Measurements from ENCODE around the gene STYXL1.

The STYXL1 gene

GRCh38 chr7:75965617-75966016, 82.2 kb downstream of the STYXL1 start:
- no peak for TF ChIP-seq ZNF274 (IDR thresholded peaks at IDR 0.05; ENCODE audit: low read depth, low read length)
- TF ChIP-seq SUZ12 (IDR thresholded peaks at IDR 0.05; ENCODE audit: extremely low read depth, insufficient read depth, insufficient read length): no peak
- TF ChIP-seq YY1 (IDR thresholded peaks at IDR 0.05; ENCODE audit: insufficient read depth, insufficient read length): no peak
- Histone ChIP-seq H3K27me3 (ENCODE audit: insufficient read depth, insufficient read length) (no peaks in the 10 kb centered on the region), H3K4me1 (ENCODE audit: insufficient read depth, insufficient read length) (no peaks in the 10 kb centered on the region), H3K36me3 (ENCODE audit: insufficient read depth, insufficient read length, low read length) (peaks cover 42% of the 10 kb centered on the region), H3K9me3 (ENCODE audit: insufficient read depth, low read length) (no peaks in the 10 kb centered on the region), H3K9ac (ENCODE audit: insufficient read length, low read depth) (no peak overlapping the region), H3K4me3 (ENCODE audit: insufficient read length, low read depth) (no peak overlapping the region)
- DNase-seq (ENCODE audit: low read depth, low spot score): no peak

GRCh38 chr7:75963381-75963995, 84.3 kb downstream of the STYXL1 start:
- Histone ChIP-seq H3K9me3 (ENCODE audit: insufficient read depth, low read length) (no peaks in the 10 kb centered on the region), H3K4me1 (ENCODE audit: insufficient read depth, insufficient read length) (no peaks in the 10 kb centered on the region), H3K36me3 (ENCODE audit: insufficient read depth, insufficient read length, low read length) (peaks cover 39% of the 10 kb centered on the region), H3K9ac (ENCODE audit: insufficient read length, low read depth) (no peak overlapping the region), H3K4me3 (ENCODE audit: insufficient read length, low read depth) (no peak overlapping the region), H3K27me3 (ENCODE audit: insufficient read depth, insufficient read length) (no peaks in the 10 kb centered on the region)
- TF ChIP-seq YY1 (IDR thresholded peaks at IDR 0.05; ENCODE audit: insufficient read depth, insufficient read length): no peak
- TF ChIP-seq SUZ12 (IDR thresholded peaks at IDR 0.05; ENCODE audit: extremely low read depth, insufficient read depth, insufficient read length): no peak
- no peak for TF ChIP-seq ZNF274 (IDR thresholded peaks at IDR 0.05; ENCODE audit: low read depth, low read length)
- no peak for DNase-seq (ENCODE audit: low read depth, low spot score)

GRCh38 chr7:75962607-75963380, 85.0 kb downstream of the STYXL1 start:
- H3K27me3 ChIP-seq (ENCODE audit: insufficient read depth, insufficient read length): no peaks in the 10 kb centered on the region
- no peak for TF ChIP-seq ZNF274 (IDR thresholded peaks at IDR 0.05; ENCODE audit: low read depth, low read length)
- TF ChIP-seq SUZ12 (IDR thresholded peaks at IDR 0.05; ENCODE audit: extremely low read depth, insufficient read depth, insufficient read length): no peak
- TF ChIP-seq YY1 (IDR thresholded peaks at IDR 0.05; ENCODE audit: insufficient read depth, insufficient read length): no peak
- no peak for DNase-seq (ENCODE audit: low read depth, low spot score)
- H3K4me1 ChIP-seq (ENCODE audit: insufficient read depth, insufficient read length): no peaks in the 10 kb centered on the region
- no peak overlapping the region for H3K4me3 ChIP-seq (ENCODE audit: insufficient read length, low read depth)
- H3K36me3 ChIP-seq (ENCODE audit: insufficient read depth, insufficient read length, low read length): peaks cover 40% of the 10 kb centered on the region
- H3K9ac ChIP-seq (ENCODE audit: insufficient read length, low read depth): no peak overlapping the region
- H3K9me3 ChIP-seq (ENCODE audit: insufficient read depth, low read length): no peaks in the 10 kb centered on the region

- H3K9me3 ChIP-seq (ENCODE audit: insufficient read depth, low read length): no peaks in the 10 kb centered on the region
- no peak overlapping the region for H3K4me3 ChIP-seq (ENCODE audit: insufficient read length, low read depth)
- H3K4me1 ChIP-seq (ENCODE audit: insufficient read depth, insufficient read length): peaks cover 1% of the 10 kb centered on the region
- TF ChIP-seq ZNF274 (IDR thresholded peaks at IDR 0.05; ENCODE audit: low read depth, low read length): no peak
- no peak for TF ChIP-seq YY1 (IDR thresholded peaks at IDR 0.05; ENCODE audit: insufficient read depth, insufficient read length)
- no peak for TF ChIP-seq SUZ12 (IDR thresholded peaks at IDR 0.05; ENCODE audit: extremely low read depth, insufficient read depth, insufficient read length)
- H3K27me3 ChIP-seq (ENCODE audit: insufficient read depth, insufficient read length): no peaks in the 10 kb centered on the region
- no peak for DNase-seq (ENCODE audit: low read depth, low spot score)
- no peak overlapping the region for H3K9ac ChIP-seq (ENCODE audit: insufficient read length, low read depth)
- peaks cover 41% of the 10 kb centered on the region for H3K36me3 ChIP-seq (ENCODE audit: insufficient read depth, insufficient read length, low read length)
Measured at GRCh38 chr7:75961218-75961617, 86.6 kb downstream of the STYXL1 start.

GRCh38 chr7:75960372-75960771, 87.4 kb downstream of the STYXL1 start:
- TF ChIP-seq YY1 (IDR thresholded peaks at IDR 0.05; ENCODE audit: insufficient read depth, insufficient read length): no peak
- no peak for TF ChIP-seq ZNF274 (IDR thresholded peaks at IDR 0.05; ENCODE audit: low read depth, low read length)
- no peak for TF ChIP-seq SUZ12 (IDR thresholded peaks at IDR 0.05; ENCODE audit: extremely low read depth, insufficient read depth, insufficient read length)
- H3K9me3 ChIP-seq (ENCODE audit: insufficient read depth, low read length): no peaks in the 10 kb centered on the region
- DNase-seq (ENCODE audit: low read depth, low spot score): no peak
- H3K4me1 ChIP-seq (ENCODE audit: insufficient read depth, insufficient read length): peaks cover 1% of the 10 kb centered on the region
- no peaks in the 10 kb centered on the region for H3K27me3 ChIP-seq (ENCODE audit: insufficient read depth, insufficient read length)
- no peak overlapping the region for H3K4me3 ChIP-seq (ENCODE audit: insufficient read length, low read depth)
- H3K9ac ChIP-seq (ENCODE audit: insufficient read length, low read depth): no peak overlapping the region
- peaks cover 42% of the 10 kb centered on the region for H3K36me3 ChIP-seq (ENCODE audit: insufficient read depth, insufficient read length, low read length)

- TF ChIP-seq YY1 (IDR thresholded peaks at IDR 0.05; ENCODE audit: insufficient read depth, insufficient read length): no peak
- no peak for TF ChIP-seq ZNF274 (IDR thresholded peaks at IDR 0.05; ENCODE audit: low read depth, low read length)
- TF ChIP-seq SUZ12 (IDR thresholded peaks at IDR 0.05; ENCODE audit: extremely low read depth, insufficient read depth, insufficient read length): no peak
- H3K27me3 ChIP-seq (ENCODE audit: insufficient read depth, insufficient read length): no peaks in the 10 kb centered on the region
- H3K36me3 ChIP-seq (ENCODE audit: insufficient read depth, insufficient read length, low read length): peaks cover 49% of the 10 kb centered on the region
- H3K9ac ChIP-seq (ENCODE audit: insufficient read length, low read depth): no peak overlapping the region
- H3K4me1 ChIP-seq (ENCODE audit: insufficient read depth, insufficient read length): peaks cover 1% of the 10 kb centered on the region
- no peaks in the 10 kb centered on the region for H3K9me3 ChIP-seq (ENCODE audit: insufficient read depth, low read length)
- no peak for DNase-seq (ENCODE audit: low read depth, low spot score)
- H3K4me3 ChIP-seq (ENCODE audit: insufficient read length, low read depth): no peak overlapping the region
Measured at GRCh38 chr7:75958802-75959543, 88.8 kb downstream of the STYXL1 start.
